Epithelial cell of proximal tubule (primary cell): ENCODE data around the gene LIN7A. TPM values are rescaled to one million over a fixed set of nuclear protein-coding genes. Genes with fewer than 3 reads are reported as not detected.
A peak's percentile ranks its signal among the peaks of the same experiment; 100 is the strongest.

Experiments
- DNase-seq: peaks from one replicate; pipeline ENCODE4 v3.0.0-alpha.2; 2011; ENCODE audit warnings: low read depth
- H3K4me3 ChIP-seq: 2 replicates; pipeline ENCODE4 v1.5.1; 2011; ENCODE audit warnings: low read depth, mild to moderate bottlenecking, low read length
- CTCF ChIP-seq: conservative IDR thresholded peaks from 2 replicates; pipeline ENCODE4 v1.5.1; 2012; ENCODE audit warnings: low read depth, mild to moderate bottlenecking, low read length
- total RNA-seq: library from RNA; depleted of rRNA; stranded (reverse); fragments of >200 nt; gene quantifications from 2 replicates; pipeline ENCODE4 v1.2.3, GENCODE V29; 2015

LIN7A gene
- total RNA-seq, 1 donor from 2014 or later, result 2.3 TPM

GRCh38 chr12:80939231-80939950, 1.7 kb upstream of the LIN7A start:
- no peak for DNase-seq
- TF ChIP-seq CTCF, result no peak
- no peak overlapping the region for H3K4me3 ChIP-seq

- no peak for TF ChIP-seq CTCF
- peak overlapping the region; percentile 82 for H3K4me3 ChIP-seq
- no peak for DNase-seq
These were observed 663 bp upstream of the LIN7A start for GRCh38 chr12:80938397-80938796.

GRCh38 chr12:80936642-80937390, 918 bp downstream of the LIN7A start:
- peak overlapping the region; percentile 82 for H3K4me3 ChIP-seq
- no peak for TF ChIP-seq CTCF
- DNase-seq, result no peak

- DNase-seq, result no peak
- peak overlapping the region; percentile 82 for H3K4me3 ChIP-seq
- TF ChIP-seq CTCF, result no peak
These were observed 1.4 kb downstream of the LIN7A start for GRCh38 chr12:80936353-80936641.

- no peak for TF ChIP-seq CTCF
- no peak overlapping the region for H3K4me3 ChIP-seq
- DNase-seq, result no peak
These were observed 2.6 kb downstream of the LIN7A start for GRCh38 chr12:80935111-80935510.

GRCh38 chr12:80925983-80926382, 11.8 kb downstream of the LIN7A start:
- TF ChIP-seq CTCF, result no peak
- no peak for DNase-seq
- no peak overlapping the region for H3K4me3 ChIP-seq

- TF ChIP-seq CTCF, result no peak
- no peak for DNase-seq
- no peak overlapping the region for H3K4me3 ChIP-seq
These were observed 12.5 kb downstream of the LIN7A start for GRCh38 chr12:80925237-80925636.
